ENCODE measurements around the gene COL26A1. TPM values are rescaled to one million over a fixed set of nuclear protein-coding genes. Genes with fewer than 3 reads are reported as not detected.

Gene COL26A1
- polyA plus RNA-seq, 1 donor (not counting 4 experiments of a cell fraction or from before 2014, with no cell fraction given): not detected

DNA sequence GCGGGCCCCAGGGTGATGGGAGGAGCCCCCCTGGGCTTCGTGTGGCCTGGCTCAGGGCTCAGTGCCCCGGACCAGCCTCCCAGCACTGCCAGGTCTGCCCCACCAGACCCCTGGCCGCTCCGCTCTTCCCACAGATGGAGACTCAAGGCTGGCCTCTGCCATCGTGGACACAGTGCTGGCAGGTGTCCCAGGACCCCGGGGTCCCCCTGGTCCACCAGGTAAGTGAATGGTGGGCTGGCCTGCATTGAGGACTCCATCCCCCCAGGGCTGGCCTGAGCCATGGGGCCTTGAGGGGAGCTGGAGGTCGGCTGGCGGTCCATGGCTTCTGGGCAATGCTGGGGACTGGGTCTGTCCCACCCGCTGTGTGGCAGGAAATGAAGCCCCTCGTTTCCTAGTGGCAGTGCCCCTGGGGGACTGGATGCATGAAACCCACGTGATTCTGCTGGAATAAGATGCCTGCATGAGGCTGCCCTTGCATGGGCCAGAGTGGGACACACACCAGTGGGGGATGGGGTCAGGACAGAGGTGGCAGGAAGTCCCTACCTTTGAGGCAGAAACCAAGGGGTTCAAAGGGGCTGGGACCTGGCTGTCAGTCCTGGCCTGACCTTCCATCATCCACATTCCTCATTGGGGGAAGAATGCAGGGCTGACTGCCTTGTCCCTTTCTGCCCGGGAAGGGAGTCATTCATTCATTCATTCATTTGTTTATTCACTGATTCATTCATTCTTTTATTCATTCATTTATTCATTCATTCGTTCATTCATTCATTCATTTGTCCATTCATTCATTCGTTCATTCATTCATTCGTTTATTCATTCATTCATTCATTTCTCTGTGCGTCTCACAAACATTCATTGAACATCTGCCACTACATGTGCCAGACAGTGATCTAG, 184.6 kb downstream of the COL26A1 start:
- dilution Hi-C loops (cut with MboI; ENCODE audit: extremely low pct_ligation_motif_present, low sequenced_read_pairs): no loop called here
- no peak overlapping the region for H3K4me3 ChIP-seq (ENCODE audit: control insufficient read depth in 2 of 3, extremely low read depth in 1 of 3, insufficient read depth in 2 of 3, low read depth in 1 of 3, low read length in 3 of 3)
- H3K9me1 ChIP-seq (ENCODE audit: control insufficient read depth, extremely low read depth, insufficient read depth, low read length): no peaks in the 10 kb centered on the region
- no peaks in the 10 kb centered on the region for H3K9me3 ChIP-seq (ENCODE audit: control insufficient read depth, low read depth, low read length)
- H3K27me3 ChIP-seq (ENCODE audit: control insufficient read depth, extremely low read depth, insufficient read depth, low read length): no peaks in the 10 kb centered on the region
- FAIRE-seq (no peak), DNase-seq (ENCODE audit: low read depth, low spot score) (no peak)
- H3K4me2 ChIP-seq (ENCODE audit: control insufficient read depth, extremely low read depth, insufficient read depth, low read depth, low read length): no peak overlapping the region
- TF ChIP-seq, protein P1, sequence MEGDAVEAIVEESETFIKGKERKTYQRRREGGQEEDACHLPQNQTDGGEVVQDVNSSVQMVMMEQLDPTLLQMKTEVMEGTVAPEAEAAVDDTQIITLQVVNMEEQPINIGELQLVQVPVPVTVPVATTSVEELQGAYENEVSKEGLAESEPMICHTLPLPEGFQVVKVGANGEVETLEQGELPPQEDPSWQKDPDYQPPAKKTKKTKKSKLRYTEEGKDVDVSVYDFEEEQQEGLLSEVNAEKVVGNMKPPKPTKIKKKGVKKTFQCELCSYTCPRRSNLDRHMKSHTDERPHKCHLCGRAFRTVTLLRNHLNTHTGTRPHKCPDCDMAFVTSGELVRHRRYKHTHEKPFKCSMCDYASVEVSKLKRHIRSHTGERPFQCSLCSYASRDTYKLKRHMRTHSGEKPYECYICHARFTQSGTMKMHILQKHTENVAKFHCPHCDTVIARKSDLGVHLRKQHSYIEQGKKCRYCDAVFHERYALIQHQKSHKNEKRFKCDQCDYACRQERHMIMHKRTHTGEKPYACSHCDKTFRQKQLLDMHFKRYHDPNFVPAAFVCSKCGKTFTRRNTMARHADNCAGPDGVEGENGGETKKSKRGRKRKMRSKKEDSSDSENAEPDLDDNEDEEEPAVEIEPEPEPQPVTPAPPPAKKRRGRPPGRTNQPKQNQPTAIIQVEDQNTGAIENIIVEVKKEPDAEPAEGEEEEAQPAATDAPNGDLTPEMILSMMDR (optimal IDR thresholded peaks at IDR 0.05 in 1 of 3, IDR thresholded peaks at IDR 0.05 in 1 of 3, conservative IDR thresholded peaks at IDR 0.05 in 1 of 3; ENCODE audit: extremely low read depth in 1 of 3, insufficient read depth in 2 of 3, low read length in 3 of 3): no peak
- TF ChIP-seq EZH2 (IDR thresholded peaks at IDR 0.05; ENCODE audit: low read length): no peak
- no peak overlapping the region for H3K27ac ChIP-seq (ENCODE audit: control insufficient read depth, insufficient read depth, low read length)
- H3K36me3 ChIP-seq (ENCODE audit: control insufficient read depth in 2 of 2, extremely low read depth in 1 of 2, insufficient read depth in 2 of 2, low read length in 2 of 2): no peaks in the 10 kb centered on the region
- no peaks in the 10 kb centered on the region for H3K4me1 ChIP-seq (ENCODE audit: control insufficient read depth, extremely low read depth, insufficient read depth, low read length)
- H2AFZ ChIP-seq (ENCODE audit: control insufficient read depth, low read length): no peak overlapping the region
- H3K9ac ChIP-seq (ENCODE audit: control insufficient read depth, extremely low read depth, insufficient read depth, low read length): no peak overlapping the region
- no peaks in the 10 kb centered on the region for H3K79me2 ChIP-seq (ENCODE audit: control insufficient read depth, insufficient read depth, low read length)
- H4K20me1 ChIP-seq (ENCODE audit: control insufficient read depth, extremely low read depth, insufficient read depth, low read length): no peaks in the 10 kb centered on the region

DNA sequence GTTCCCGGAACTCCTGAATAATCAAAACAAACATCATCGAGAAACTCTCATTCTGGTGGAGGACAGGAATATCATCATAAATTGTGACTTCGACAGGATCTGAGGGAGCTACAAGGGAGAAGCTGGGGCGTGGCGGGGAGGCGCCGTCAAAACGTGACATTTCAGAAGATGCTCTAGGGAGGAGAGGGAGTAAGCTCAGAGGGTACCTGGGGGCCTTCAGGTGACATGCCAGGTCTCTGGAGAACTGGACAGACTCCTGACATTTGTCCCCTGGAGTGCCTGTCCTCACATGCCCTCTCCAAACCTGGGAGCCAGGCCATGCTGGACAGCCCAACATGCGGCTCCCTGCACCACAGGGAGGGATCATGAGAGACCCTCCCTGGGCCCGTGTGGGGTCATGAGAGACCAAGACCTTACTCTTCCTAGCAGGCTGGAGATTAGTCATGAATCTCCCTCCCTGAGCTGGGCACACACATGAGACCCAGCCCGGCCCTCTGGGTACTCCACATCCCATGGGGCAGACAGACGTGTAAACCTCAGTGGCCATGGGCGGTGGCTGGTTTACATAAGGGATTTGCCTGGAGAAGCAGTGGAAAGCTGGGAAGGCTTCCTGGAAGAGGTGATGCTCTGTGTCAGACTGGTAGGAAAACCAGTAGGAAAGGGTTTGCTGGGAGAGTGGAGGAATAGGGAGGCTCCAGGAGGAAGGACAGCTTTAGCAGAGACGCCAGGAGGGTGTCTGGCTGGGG, 185.4 kb downstream of the COL26A1 start:
- Histone ChIP-seq H3K27me3 (ENCODE audit: control insufficient read depth, extremely low read depth, insufficient read depth, low read length) (no peaks in the 10 kb centered on the region), H3K79me2 (ENCODE audit: control insufficient read depth, insufficient read depth, low read length) (no peaks in the 10 kb centered on the region), H3K4me1 (ENCODE audit: control insufficient read depth, extremely low read depth, insufficient read depth, low read length) (no peaks in the 10 kb centered on the region), H3K27ac (ENCODE audit: control insufficient read depth, insufficient read depth, low read length) (no peak overlapping the region), H3K4me2 (ENCODE audit: control insufficient read depth, extremely low read depth, insufficient read depth, low read depth, low read length) (no peak overlapping the region), H3K9me1 (ENCODE audit: control insufficient read depth, extremely low read depth, insufficient read depth, low read length) (no peaks in the 10 kb centered on the region), H4K20me1 (ENCODE audit: control insufficient read depth, extremely low read depth, insufficient read depth, low read length) (no peaks in the 10 kb centered on the region), H3K36me3 (ENCODE audit: control insufficient read depth in 2 of 2, extremely low read depth in 1 of 2, insufficient read depth in 2 of 2, low read length in 2 of 2) (no peaks in the 10 kb centered on the region), H3K4me3 (ENCODE audit: control insufficient read depth in 2 of 3, extremely low read depth in 1 of 3, insufficient read depth in 2 of 3, low read depth in 1 of 3, low read length in 3 of 3) (no peak overlapping the region), H2AFZ (ENCODE audit: control insufficient read depth, low read length) (no peak overlapping the region), H3K9me3 (ENCODE audit: control insufficient read depth, low read depth, low read length) (no peaks in the 10 kb centered on the region), H3K9ac (ENCODE audit: control insufficient read depth, extremely low read depth, insufficient read depth, low read length) (no peak overlapping the region)
- no peak for TF ChIP-seq EZH2 (IDR thresholded peaks at IDR 0.05; ENCODE audit: low read length)
- TF ChIP-seq, protein P1 (optimal IDR thresholded peaks at IDR 0.05 in 1 of 3, IDR thresholded peaks at IDR 0.05 in 1 of 3, conservative IDR thresholded peaks at IDR 0.05 in 1 of 3; ENCODE audit: extremely low read depth in 1 of 3, insufficient read depth in 2 of 3, low read length in 3 of 3): no peak
- no peak for FAIRE-seq
- dilution Hi-C loops (cut with MboI; ENCODE audit: extremely low pct_ligation_motif_present, low sequenced_read_pairs): no loop called here
- DNase-seq (ENCODE audit: low read depth, low spot score): no peak

Measured in keratinocyte (primary cell).